Measurements from ENCODE around the gene NEDD8. TPM values are rescaled to one million over a fixed set of nuclear protein-coding genes. Genes with fewer than 3 reads are reported as not detected.

NEDD8 gene
- total RNA-seq, 3 donors from 2014 or later (not counting 1 experiment from before 2014, with no cell fraction given) = 93.6 to 109 (median 95.9) TPM

- H3K27me3 ChIP-seq (ENCODE audit: control insufficient read depth, insufficient read depth, low read length) = no peaks in the 10 kb centered on the region
- Mint-ChIP-seq H3K4me3 (no peak overlapping the region), H3K27ac (no peak overlapping the region), H3K36me3 (peaks cover 6% of the 10 kb centered on the region), H3K9me3 (no peaks in the 10 kb centered on the region), H3K27me3 (ENCODE audit: low read depth in 2 of 2) (no peaks in the 10 kb centered on the region), H3K4me1 (peaks cover 19 to 25% of the 10 kb centered on the region in 2 donors)
- no peak overlapping the region for H3K27ac ChIP-seq (ENCODE audit: low read length)
- ATAC-seq (no peak), DNase-seq (no peak)
- H3K9me3 ChIP-seq (ENCODE audit: control insufficient read depth, insufficient read depth, low read length) = no peaks in the 10 kb centered on the region
- peaks cover 23% of the 10 kb centered on the region for H3K4me1 ChIP-seq (ENCODE audit: control insufficient read depth, insufficient read depth, low read length)
- WGBS (ENCODE audit: insufficient coverage) = 96% methylated on average over 19 of the region's 19 CpGs
- no peak for TF ChIP-seq CTCF (IDR thresholded peaks at IDR 0.05)
- peaks cover 49% of the 10 kb centered on the region for H3K36me3 ChIP-seq (ENCODE audit: control insufficient read depth, insufficient read depth, low read length)
- H3K4me3 ChIP-seq (ENCODE audit: low read length) = no peak overlapping the region
- intact Hi-C loops (cut with micrococcal nuclease) = no loop called here
These were observed 47.8 kb downstream of the NEDD8 start for GRCh38 chr14:24184104-24184970.

- peaks cover 6% of the 10 kb centered on the region for H3K36me3 Mint-ChIP-seq
- no peak overlapping the region for H3K4me3 Mint-ChIP-seq
- WGBS (ENCODE audit: insufficient coverage) = 97% methylated on average over 15 of the region's 15 CpGs
- H3K27me3 Mint-ChIP-seq (ENCODE audit: low read depth in 2 of 2) = no peaks in the 10 kb centered on the region
- peaks cover 12% of the 10 kb centered on the region for H3K4me1 ChIP-seq (ENCODE audit: control insufficient read depth, insufficient read depth, low read length)
- DNase-seq (no peak), ATAC-seq (no peak)
- H3K4me3 ChIP-seq (ENCODE audit: low read length) = no peak overlapping the region
- no peak overlapping the region for H3K27ac ChIP-seq (ENCODE audit: low read length)
- H3K27ac Mint-ChIP-seq = peak overlapping the region in 1 of 2 donors; percentile 47
- intact Hi-C loops (cut with micrococcal nuclease) = no loop called here
- no peaks in the 10 kb centered on the region for H3K27me3 ChIP-seq (ENCODE audit: control insufficient read depth, insufficient read depth, low read length)
- peaks cover 12% of the 10 kb centered on the region in 2 donors for H3K4me1 Mint-ChIP-seq
- no peaks in the 10 kb centered on the region for H3K9me3 Mint-ChIP-seq
- peaks cover 62% of the 10 kb centered on the region for H3K36me3 ChIP-seq (ENCODE audit: control insufficient read depth, insufficient read depth, low read length)
- no peak for TF ChIP-seq CTCF (IDR thresholded peaks at IDR 0.05)
- no peaks in the 10 kb centered on the region for H3K9me3 ChIP-seq (ENCODE audit: control insufficient read depth, insufficient read depth, low read length)
These were observed 49.1 kb downstream of the NEDD8 start for GRCh38 chr14:24183014-24183481.

- WGBS (ENCODE audit: insufficient coverage) = 90% methylated on average over 11 of the region's 14 CpGs
- no peaks in the 10 kb centered on the region for H3K27me3 Mint-ChIP-seq (ENCODE audit: low read depth in 2 of 2)
- peaks cover 6% of the 10 kb centered on the region for H3K36me3 Mint-ChIP-seq
- H3K4me3 Mint-ChIP-seq = peak overlapping the region; percentile 13
- Histone ChIP-seq H3K4me3 (ENCODE audit: low read length) (no peak overlapping the region), H3K4me1 (ENCODE audit: control insufficient read depth, insufficient read depth, low read length) (peaks cover 4% of the 10 kb centered on the region), H3K9me3 (ENCODE audit: control insufficient read depth, insufficient read depth, low read length) (no peaks in the 10 kb centered on the region), H3K27ac (ENCODE audit: low read length) (no peak overlapping the region), H3K36me3 (ENCODE audit: control insufficient read depth, insufficient read depth, low read length) (peaks cover 68% of the 10 kb centered on the region), H3K27me3 (ENCODE audit: control insufficient read depth, insufficient read depth, low read length) (no peaks in the 10 kb centered on the region)
- H3K27ac Mint-ChIP-seq = peak overlapping the region in 1 of 2 donors; percentile 47
- peaks cover 4% of the 10 kb centered on the region in 2 donors for H3K4me1 Mint-ChIP-seq
- intact Hi-C loops (cut with micrococcal nuclease) = no loop called here
- no peak for TF ChIP-seq CTCF (IDR thresholded peaks at IDR 0.05)
- ATAC-seq (no peak), DNase-seq (no peak)
- H3K9me3 Mint-ChIP-seq = no peaks in the 10 kb centered on the region
These were observed 49.9 kb downstream of the NEDD8 start for GRCh38 chr14:24182110-24182882.
